ENCODE measurements around the gene KIAA1614. TPM values are rescaled to one million over a fixed set of nuclear protein-coding genes. Genes with fewer than 3 reads are reported as not detected.

Gene KIAA1614
- total RNA-seq, 1 experiment from 2014 or later = 0.15 TPM

GRCh38 chr1:180907313-180908055 lies 5.2 kb upstream of the KIAA1614 start:
- CTCF ChIA-PET = no interaction called here

GRCh38 chr1:180908074-180908765 lies 4.5 kb upstream of the KIAA1614 start:
- no peaks in the 10 kb centered on the region; the same call in 1 of the 2 replicates for H3K4me1 ChIP-seq (replicated peaks; ENCODE audit: insufficient read depth)
- BruUV-seq (replicated peaks) = no TSS peak
- POLR2A ChIA-PET (ENCODE audit: unreplicated experiment) = no interaction called here
- H3K4me2 ChIP-seq = no peak overlapping the region
- H3K9me2 ChIP-seq (ENCODE audit: insufficient read depth) = no peaks in the 10 kb centered on the region
- no peak overlapping the region for H2AFZ ChIP-seq
- H3K9me3 ChIP-seq (ENCODE audit: insufficient read depth, low read depth) = no peaks in the 10 kb centered on the region
- H3K27ac ChIP-seq = no peak overlapping the region
- no peaks in the 10 kb centered on the region for H3K27me3 ChIP-seq (ENCODE audit: insufficient read depth, low read depth)
- TF ChIP-seq EZH2 (IDR thresholded peaks at IDR 0.05; ENCODE audit: low read depth) = no peak
- no peak for TF ChIP-seq CTCF (conservative IDR thresholded peaks at IDR 0.05)
- no peaks in the 10 kb centered on the region for H3K79me2 ChIP-seq (ENCODE audit: low read depth)
- H3K4me3 ChIP-seq = no peak overlapping the region
- H3F3A ChIP-seq (ENCODE audit: insufficient read depth, low read depth) = no peaks in the 10 kb centered on the region
- intact Hi-C loops (cut with micrococcal nuclease; ENCODE audit: unreplicated experiment) = no loop called here
- no peak for DNase-seq
- CTCF ChIA-PET = no interaction called here
- H3K36me3 ChIP-seq (ENCODE audit: low read depth) = no peaks in the 10 kb centered on the region
- no peaks in the 10 kb centered on the region for H4K20me1 ChIP-seq (ENCODE audit: insufficient read depth)

More at GRCh38 chr1:180907313-180908055, 5.2 kb upstream of the KIAA1614 start:
- Histone ChIP-seq H3K9me2 (ENCODE audit: insufficient read depth) (no peaks in the 10 kb centered on the region), H4K20me1 (ENCODE audit: insufficient read depth) (no peaks in the 10 kb centered on the region), H3F3A (ENCODE audit: insufficient read depth, low read depth) (no peaks in the 10 kb centered on the region), H3K4me3 (no peak overlapping the region), H3K4me2 (no peak overlapping the region), H3K9me3 (ENCODE audit: insufficient read depth, low read depth) (no peaks in the 10 kb centered on the region), H3K79me2 (ENCODE audit: low read depth) (no peaks in the 10 kb centered on the region), H3K27me3 (ENCODE audit: insufficient read depth, low read depth) (no peaks in the 10 kb centered on the region), H3K4me1 (replicated peaks; ENCODE audit: insufficient read depth) (no peaks in the 10 kb centered on the region; the same call in 1 of the 2 replicates), H3K27ac (no peak overlapping the region), H3K36me3 (ENCODE audit: low read depth) (no peaks in the 10 kb centered on the region), H2AFZ (no peak overlapping the region)
- POLR2A ChIA-PET (ENCODE audit: unreplicated experiment) = no interaction called here
- no peak for DNase-seq
- TF ChIP-seq EZH2 (IDR thresholded peaks at IDR 0.05; ENCODE audit: low read depth) (no peak), CTCF (conservative IDR thresholded peaks at IDR 0.05) (no peak)
- intact Hi-C loops (cut with micrococcal nuclease; ENCODE audit: unreplicated experiment) = no loop called here
- no TSS peak for BruUV-seq (replicated peaks)

- no peak for DNase-seq
- Histone ChIP-seq H3K27ac (no peak overlapping the region), H2AFZ (no peak overlapping the region), H3K4me3 (no peak overlapping the region), H3K36me3 (ENCODE audit: low read depth) (no peaks in the 10 kb centered on the region), H3K79me2 (ENCODE audit: low read depth) (no peaks in the 10 kb centered on the region), H3K9me2 (ENCODE audit: insufficient read depth) (no peaks in the 10 kb centered on the region), H3K27me3 (ENCODE audit: insufficient read depth, low read depth) (no peaks in the 10 kb centered on the region), H3F3A (ENCODE audit: insufficient read depth, low read depth) (no peaks in the 10 kb centered on the region), H3K4me1 (replicated peaks; ENCODE audit: insufficient read depth) (no peaks in the 10 kb centered on the region; the same call in 1 of the 2 replicates), H3K9me3 (ENCODE audit: insufficient read depth, low read depth) (no peaks in the 10 kb centered on the region), H4K20me1 (ENCODE audit: insufficient read depth) (no peaks in the 10 kb centered on the region), H3K4me2 (no peak overlapping the region)
- TF ChIP-seq CTCF (conservative IDR thresholded peaks at IDR 0.05) = no peak
- TF ChIP-seq EZH2 (IDR thresholded peaks at IDR 0.05; ENCODE audit: low read depth) = no peak
- intact Hi-C loops (cut with micrococcal nuclease; ENCODE audit: unreplicated experiment) = no loop called here
- no TSS peak for BruUV-seq (replicated peaks)
- POLR2A ChIA-PET (ENCODE audit: unreplicated experiment) = no interaction called here
- CTCF ChIA-PET = no interaction called here
Observed at GRCh38 chr1:180909005-180909414, 3.7 kb upstream of the KIAA1614 start.

Data from PC-9 (cell line).